ENCODE results near the gene MED22. TPM values are rescaled to one million over a fixed set of nuclear protein-coding genes. Genes with fewer than 3 reads are reported as not detected.

MED22 gene
- total RNA-seq, 1 experiment from 2014 or later: 60.1 TPM

GRCh38 chr9:133369422-133369821 lies 21.5 kb upstream of the MED22 start:
- Histone ChIP-seq H3K36me3 (ENCODE audit: control insufficient read depth, insufficient read depth, low read length) (peaks cover 12% of the 10 kb centered on the region), H3K9me3 (no peaks in the 10 kb centered on the region), H3K27me3 (replicated peaks; ENCODE audit: control insufficient read depth, insufficient read depth, low read length) (no peaks in the 10 kb centered on the region), H3K4me3 (ENCODE audit: low read depth, low read length) (no peak overlapping the region), H3K4me1 (peaks cover 6% of the 10 kb centered on the region; the same call in 1 of the 2 replicates)
- no peaks in the 10 kb centered on the region for H3K27me3 Mint-ChIP-seq (ENCODE audit: insufficient read depth, unreplicated experiment)
- peaks cover 24% of the 10 kb centered on the region for H3K4me1 Mint-ChIP-seq (ENCODE audit: low read depth, unreplicated experiment)
- H3K9me3 Mint-ChIP-seq (ENCODE audit: unreplicated experiment): no peaks in the 10 kb centered on the region
- TF ChIP-seq CTCF (IDR thresholded peaks at IDR 0.05; ENCODE audit: insufficient read depth in 1 of 2, low read depth in 1 of 2, low read length in 1 of 2, severe bottlenecking in 1 of 2, unreplicated experiment in 1 of 2): no peak
- DNase-seq: no peak
- intact Hi-C loops (cut with micrococcal nuclease; ENCODE audit: unreplicated experiment): no loop called here
- ChIA-PET CTCF (no interaction called here), POLR2A (interaction anchor here (1.4 kb wide), 1 partner anchor 21 kb away, joined by 6 read pairs; the partner anchor contains the start of genes MED22 and RPL7A)
- no peak overlapping the region for H3K4me3 Mint-ChIP-seq (ENCODE audit: unreplicated experiment)
- H3K36me3 Mint-ChIP-seq (ENCODE audit: insufficient read depth, unreplicated experiment): peaks cover 86% of the 10 kb centered on the region
- BruUV-seq (replicated peaks): no TSS peak
- H3K27ac Mint-ChIP-seq (ENCODE audit: unreplicated experiment): no peak overlapping the region

GRCh38 chr9:133368249-133368881 lies 20.4 kb upstream of the MED22 start:
- Histone ChIP-seq H3K27me3 (replicated peaks; ENCODE audit: control insufficient read depth, insufficient read depth, low read length) (no peaks in the 10 kb centered on the region), H3K36me3 (ENCODE audit: control insufficient read depth, insufficient read depth, low read length) (peaks cover 12% of the 10 kb centered on the region), H3K4me3 (ENCODE audit: low read depth, low read length) (no peak overlapping the region), H3K4me1 (no peaks in the 10 kb centered on the region; the same call in 1 of the 2 replicates), H3K9me3 (no peaks in the 10 kb centered on the region)
- H3K27ac Mint-ChIP-seq (ENCODE audit: unreplicated experiment): no peak overlapping the region
- intact Hi-C loops (cut with micrococcal nuclease; ENCODE audit: unreplicated experiment): no loop called here
- BruUV-seq (replicated peaks): no TSS peak
- ChIA-PET POLR2A (no interaction called here), CTCF (no interaction called here)
- no peak for TF ChIP-seq CTCF (IDR thresholded peaks at IDR 0.05; ENCODE audit: insufficient read depth in 1 of 2, low read depth in 1 of 2, low read length in 1 of 2, severe bottlenecking in 1 of 2, unreplicated experiment in 1 of 2)
- no peaks in the 10 kb centered on the region for H3K27me3 Mint-ChIP-seq (ENCODE audit: insufficient read depth, unreplicated experiment)
- peaks cover 24% of the 10 kb centered on the region for H3K4me1 Mint-ChIP-seq (ENCODE audit: low read depth, unreplicated experiment)
- no peaks in the 10 kb centered on the region for H3K9me3 Mint-ChIP-seq (ENCODE audit: unreplicated experiment)
- H3K36me3 Mint-ChIP-seq (ENCODE audit: insufficient read depth, unreplicated experiment): peaks cover 88% of the 10 kb centered on the region
- no peak for DNase-seq
- H3K4me3 Mint-ChIP-seq (ENCODE audit: unreplicated experiment): no peak overlapping the region

- Histone ChIP-seq H3K9me3 (no peaks in the 10 kb centered on the region), H3K4me3 (ENCODE audit: low read depth, low read length) (no peak overlapping the region), H3K4me1 (no peaks in the 10 kb centered on the region; the same call in 1 of the 2 replicates), H3K36me3 (ENCODE audit: control insufficient read depth, insufficient read depth, low read length) (peaks cover 11% of the 10 kb centered on the region), H3K27me3 (replicated peaks; ENCODE audit: control insufficient read depth, insufficient read depth, low read length) (no peaks in the 10 kb centered on the region)
- no TSS peak for BruUV-seq (replicated peaks)
- Mint-ChIP-seq H3K27me3 (ENCODE audit: insufficient read depth, unreplicated experiment) (no peaks in the 10 kb centered on the region), H3K36me3 (ENCODE audit: insufficient read depth, unreplicated experiment) (peaks cover 88% of the 10 kb centered on the region), H3K4me3 (ENCODE audit: unreplicated experiment) (no peak overlapping the region), H3K27ac (ENCODE audit: unreplicated experiment) (no peak overlapping the region), H3K9me3 (ENCODE audit: unreplicated experiment) (no peaks in the 10 kb centered on the region), H3K4me1 (ENCODE audit: low read depth, unreplicated experiment) (peaks cover 24% of the 10 kb centered on the region)
- intact Hi-C loops (cut with micrococcal nuclease; ENCODE audit: unreplicated experiment): no loop called here
- ChIA-PET CTCF (no interaction called here), POLR2A (interaction anchor here (0.6 kb wide), 1 partner anchor 27 kb away, joined by 3 read pairs; no protein-coding TSS in a partner anchor)
- no peak for TF ChIP-seq CTCF (IDR thresholded peaks at IDR 0.05; ENCODE audit: insufficient read depth in 1 of 2, low read depth in 1 of 2, low read length in 1 of 2, severe bottlenecking in 1 of 2, unreplicated experiment in 1 of 2)
- no peak for DNase-seq
Measured at GRCh38 chr9:133367778-133368177, 19.8 kb upstream of the MED22 start.
